H9 (cell line): ENCODE measurements around the gene PRKCZ. TPM values are rescaled to one million over a fixed set of nuclear protein-coding genes. Genes with fewer than 3 reads are reported as not detected.

Experiments used
- DNase-seq: peaks from one replicate; pipeline ENCODE4 v3.0.0-alpha.2; 2017
- H2AFZ ChIP-seq: one replicate; pipeline ENCODE4 v1.6.1; 2013; ENCODE audit warnings: mild to moderate bottlenecking, low read length, control low read depth, moderate library complexity
- H2AK5ac ChIP-seq: 2 replicates; pipeline ENCODE4 v1.6.1; 2013; ENCODE audit warnings: low read length, control low read depth, mixed read lengths; ENCODE audit not compliant: insufficient read length
- H2BK120ac ChIP-seq: one replicate; pipeline ENCODE4 v1.6.1; 2013; ENCODE audit warnings: low read depth, mild to moderate bottlenecking, low read length, control low read depth, inconsistent platforms; ENCODE audit not compliant: poor library complexity, severe bottlenecking
- H2BK12ac ChIP-seq: 2 replicates; pipeline ENCODE4 v1.6.1; 2013; ENCODE audit warnings: low read length, control low read depth, mixed read lengths, low read depth; ENCODE audit not compliant: insufficient read length
- H2BK15ac ChIP-seq: 2 replicates; pipeline ENCODE4 v1.6.1; 2013; ENCODE audit warnings: low read depth, low read length, control low read depth
- H2BK20ac ChIP-seq: one replicate; pipeline ENCODE4 v1.6.1; 2013; ENCODE audit warnings: low read depth, mild to moderate bottlenecking, low read length, control low read depth, inconsistent platforms; ENCODE audit not compliant: poor library complexity, severe bottlenecking
- H2BK5ac ChIP-seq: 2 replicates; pipeline ENCODE4 v1.6.1; 2013; ENCODE audit warnings: low read length, control low read depth, mixed read lengths; ENCODE audit not compliant: insufficient read length
- H3K14ac ChIP-seq: 2 replicates; pipeline ENCODE4 v1.6.1; 2013; ENCODE audit warnings: low read length, control low read depth; ENCODE audit not compliant: insufficient read depth
- H3K18ac ChIP-seq: 2 replicates; pipeline ENCODE4 v1.6.1; 2013; ENCODE audit warnings: low read depth, mild to moderate bottlenecking, mixed read lengths, low read length, control low read depth; ENCODE audit not compliant: insufficient read length
- H3K23ac ChIP-seq: 2 replicates; pipeline ENCODE4 v1.6.1; 2013; ENCODE audit warnings: low read length, control low read depth, mixed read lengths, low read depth; ENCODE audit not compliant: insufficient read length
- H3K23me2 ChIP-seq: 2 replicates; pipeline ENCODE4 v1.6.1; 2013; ENCODE audit warnings: low read depth, mild to moderate bottlenecking, mixed read lengths, low read length, control low read depth; ENCODE audit not compliant: insufficient read length, poor library complexity, severe bottlenecking
- H3K27ac ChIP-seq: 2 replicates; pipeline ENCODE4 v1.5.1; 2013; ENCODE audit warnings: low read length, control low read depth, mixed read lengths, low read depth; ENCODE audit not compliant: insufficient read length
- H3K27me3 ChIP-seq: 2 replicates; pipeline ENCODE4 v1.6.1; 2013; ENCODE audit warnings: low read length, control low read depth, inconsistent platforms; ENCODE audit not compliant: insufficient read depth
- H3K4ac ChIP-seq: 2 replicates; pipeline ENCODE4 v1.6.1; 2013; ENCODE audit warnings: low read depth, mild to moderate bottlenecking, control low read depth, inconsistent platforms, low read length, moderate library complexity
- H3K4me1 ChIP-seq: 2 replicates; pipeline ENCODE4 v1.6.1; 2013; ENCODE audit warnings: low read length, control low read depth, inconsistent platforms; ENCODE audit not compliant: insufficient read depth
- H3K4me2 ChIP-seq: 2 replicates; pipeline ENCODE4 v1.6.1; 2013; ENCODE audit warnings: low read length, control low read depth, mixed read lengths; ENCODE audit not compliant: insufficient read length, insufficient read depth
- H3K56ac ChIP-seq: 2 replicates; pipeline ENCODE4 v1.6.1; 2013; ENCODE audit warnings: low read depth, mild to moderate bottlenecking, mixed read lengths, low read length, control low read depth; ENCODE audit not compliant: insufficient read length
- H3K79me1 ChIP-seq: 2 replicates; pipeline ENCODE4 v1.6.1; 2013; ENCODE audit warnings: low read depth, mild to moderate bottlenecking, moderate library complexity, low read length, control low read depth, inconsistent platforms; ENCODE audit not compliant: insufficient read depth, poor library complexity, severe bottlenecking
- H3K79me2 ChIP-seq: 2 replicates; pipeline ENCODE4 v1.6.1; 2013; ENCODE audit warnings: low read length, control low read depth, inconsistent platforms; ENCODE audit not compliant: insufficient read depth
- H3K9ac ChIP-seq: 2 replicates; pipeline ENCODE4 v1.6.1; 2013; ENCODE audit warnings: low read length, control low read depth, mixed read lengths; ENCODE audit not compliant: insufficient read length; ENCODE audit errors: extremely low read depth
- H3K9me3 ChIP-seq: one replicate; pipeline ENCODE4 v1.6.1; 2013; ENCODE audit warnings: low read depth, low read length, inconsistent platforms; ENCODE audit not compliant: control insufficient read depth
- H3T11ph ChIP-seq: one replicate; pipeline ENCODE4 v1.6.1; 2013; ENCODE audit warnings: mild to moderate bottlenecking, low read length, control low read depth, inconsistent platforms
- H4K20me1 ChIP-seq: one replicate; pipeline ENCODE4 v1.6.1; 2013; ENCODE audit not compliant: control insufficient read depth, insufficient read length, insufficient read depth
- H4K5ac ChIP-seq: 2 replicates; pipeline ENCODE4 v1.6.1; 2013; ENCODE audit warnings: low read depth, mild to moderate bottlenecking, mixed read lengths, low read length, control low read depth; ENCODE audit not compliant: insufficient read length
- H4K8ac ChIP-seq: replicated peaks from 2 replicates; pipeline ENCODE4 v1.6.1; 2013; ENCODE audit warnings: low read length, control low read depth, mixed read lengths, low read depth; ENCODE audit not compliant: insufficient read length
- H4K91ac ChIP-seq: 2 replicates; pipeline ENCODE4 v1.6.1; 2013; ENCODE audit warnings: low read depth, mild to moderate bottlenecking, moderate library complexity, mixed read lengths, low read length, control low read depth; ENCODE audit not compliant: insufficient read length
- H3K27ac Mint-ChIP-seq, 3 experiments: 2 replicates in 2 of 3; 3 replicates in 1 of 3; pipeline ENCODE4 v1.8.0; 2020 to 2021; ENCODE audit warnings: mixed read lengths in 3 of 3, mild to moderate bottlenecking in 1 of 3, moderate library complexity in 1 of 3
- H3K27me3 Mint-ChIP-seq: 2 replicates; pipeline ENCODE4 v1.8.0; 2021; ENCODE audit warnings: low read depth, mild to moderate bottlenecking, moderate library complexity, mixed read lengths
- H3K36me3 Mint-ChIP-seq, 3 experiments: 2 replicates in 2 of 3; 3 replicates in 1 of 3; pipeline ENCODE4 v1.8.0; 2020 to 2021; ENCODE audit warnings: low read depth in 3 of 3, mixed read lengths in 3 of 3; ENCODE audit not compliant: insufficient read depth in 1 of 3
- H3K4me1 Mint-ChIP-seq, 2 experiments: 2 replicates each; pipeline ENCODE4 v1.8.0; 2020; ENCODE audit warnings: mixed read lengths in 2 of 2
- H3K4me3 Mint-ChIP-seq, 2 experiments: 2 replicates in 1 of 2; 3 replicates in 1 of 2; pipeline ENCODE4 v1.8.0; 2020 to 2021; ENCODE audit warnings: mild to moderate bottlenecking in 2 of 2, mixed read lengths in 2 of 2, moderate library complexity in 1 of 2
- H3K9me3 Mint-ChIP-seq, 2 experiments: 2 replicates in 1 of 2; 3 replicates in 1 of 2; pipeline ENCODE4 v1.8.0; 2020; ENCODE audit warnings: mild to moderate bottlenecking in 2 of 2, mixed read lengths in 2 of 2, moderate library complexity in 1 of 2
- WGBS: extraction: QIAGEN DNeasy Blood & Tissue Kit; methylation state at CpG from one replicate; pipeline ENCODE4 v1.1.7; 2013; ENCODE audit warnings: missing lambda C conversion rate, low lambda C conversion rate, mixed read lengths; ENCODE audit not compliant: insufficient read length; ENCODE audit errors: extremely low coverage; 5-methylcytosine and 5-hydroxymethylcytosine counted together
- total RNA-seq: library from RNA; stranded (reverse); gene quantifications from 2 replicates; pipeline ENCODE4 v1.2.1, GENCODE V29; 2021
- TF ChIP-seq, protein P1 (sequence below): fragments of 200-600 bp; sonication (generic); conservative IDR thresholded peaks from 3 replicates; pipeline ENCODE4 v1.8.0; 2021; ENCODE audit warnings: antibody characterized with exemption, mild to moderate bottlenecking

PRKCZ gene
- total RNA-seq, 1 experiment from 2014 or later: 48.4 TPM

DNA sequence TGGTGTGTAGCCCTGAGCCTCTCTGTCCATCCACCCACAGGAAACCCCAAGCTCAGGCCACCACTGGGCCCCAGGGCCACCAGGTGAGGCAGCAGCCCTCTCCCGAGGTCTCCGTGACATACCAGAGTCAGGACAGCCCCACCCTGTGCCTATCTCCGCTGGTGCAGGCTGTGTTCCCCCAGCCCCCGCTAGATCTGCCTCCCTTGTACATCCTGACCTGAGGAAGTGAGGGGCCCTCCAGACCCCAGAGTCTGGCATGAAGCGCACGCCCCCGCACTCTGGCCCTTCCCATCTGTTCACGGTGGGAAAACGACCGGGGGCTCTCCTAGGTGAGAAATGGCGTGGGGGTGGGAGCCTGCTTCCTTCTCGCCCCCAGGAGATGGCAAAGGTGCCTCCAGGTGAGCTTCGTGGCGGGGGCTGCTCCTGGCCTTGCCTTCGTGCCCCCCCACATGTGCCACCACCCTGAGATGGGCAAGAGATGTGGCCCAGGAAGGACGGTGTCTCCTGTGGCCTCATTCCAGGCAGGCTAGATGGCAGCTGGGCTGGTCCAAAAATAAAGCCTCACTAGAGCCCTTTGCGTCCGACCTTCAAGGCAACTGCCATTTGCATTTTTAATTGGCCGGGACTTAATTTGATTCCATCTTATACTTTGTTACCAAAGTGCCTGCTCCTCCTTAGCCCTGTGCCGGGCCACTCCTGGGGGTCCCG is 28.0 kb upstream of the PRKCZ start:
- Histone ChIP-seq H4K8ac (no peak overlapping the region), H4K91ac (no peak overlapping the region), H2BK15ac (no peak overlapping the region), H3K9me3 (no peaks in the 10 kb centered on the region), H3K4me2 (no peak overlapping the region), H3K27me3 (peaks cover 5% of the 10 kb centered on the region; the same call in 1 of the 2 replicates), H3K56ac (no peak overlapping the region), H2BK120ac (no peak overlapping the region), H3K4ac (no peak overlapping the region), H3K27ac (no peak overlapping the region), H3K79me1 (no peaks in the 10 kb centered on the region), H2BK5ac (no peak overlapping the region), H2AFZ (no peak overlapping the region), H2AK5ac (no peak overlapping the region), H3K4me1 (no peaks in the 10 kb centered on the region), H3K79me2 (no peaks in the 10 kb centered on the region), H3T11ph (no peak overlapping the region), H4K5ac (no peak overlapping the region), H3K18ac (no peak overlapping the region), H3K9ac (no peak overlapping the region), H2BK12ac (no peak overlapping the region), H3K23ac (no peak overlapping the region), H3K14ac (no peak overlapping the region), H2BK20ac (no peak overlapping the region), H4K20me1 (no peaks in the 10 kb centered on the region), H3K23me2 (no peaks in the 10 kb centered on the region)
- Mint-ChIP-seq H3K9me3 (peaks cover 0 to 2% of the 10 kb centered on the region in 2 experiments; a peak in 1 of 5 replicates), H3K27ac (no peak overlapping the region), H3K4me3 (peak overlapping the region in 1 of 2 experiments; percentile 26; a peak in 1 of 5 replicates), H3K27me3 (peaks cover 44% of the 10 kb centered on the region), H3K36me3 (no peaks in the 10 kb centered on the region), H3K4me1 (peaks cover 3 to 9% of the 10 kb centered on the region in 2 experiments)
- DNase-seq: no peak
- TF ChIP-seq, protein P1, sequence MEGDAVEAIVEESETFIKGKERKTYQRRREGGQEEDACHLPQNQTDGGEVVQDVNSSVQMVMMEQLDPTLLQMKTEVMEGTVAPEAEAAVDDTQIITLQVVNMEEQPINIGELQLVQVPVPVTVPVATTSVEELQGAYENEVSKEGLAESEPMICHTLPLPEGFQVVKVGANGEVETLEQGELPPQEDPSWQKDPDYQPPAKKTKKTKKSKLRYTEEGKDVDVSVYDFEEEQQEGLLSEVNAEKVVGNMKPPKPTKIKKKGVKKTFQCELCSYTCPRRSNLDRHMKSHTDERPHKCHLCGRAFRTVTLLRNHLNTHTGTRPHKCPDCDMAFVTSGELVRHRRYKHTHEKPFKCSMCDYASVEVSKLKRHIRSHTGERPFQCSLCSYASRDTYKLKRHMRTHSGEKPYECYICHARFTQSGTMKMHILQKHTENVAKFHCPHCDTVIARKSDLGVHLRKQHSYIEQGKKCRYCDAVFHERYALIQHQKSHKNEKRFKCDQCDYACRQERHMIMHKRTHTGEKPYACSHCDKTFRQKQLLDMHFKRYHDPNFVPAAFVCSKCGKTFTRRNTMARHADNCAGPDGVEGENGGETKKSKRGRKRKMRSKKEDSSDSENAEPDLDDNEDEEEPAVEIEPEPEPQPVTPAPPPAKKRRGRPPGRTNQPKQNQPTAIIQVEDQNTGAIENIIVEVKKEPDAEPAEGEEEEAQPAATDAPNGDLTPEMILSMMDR: no peak
- WGBS: no CpG with 5 or more reads among the region's 21 CpGs
